22Rv1 (cell line): Measurements from ENCODE around the gene CDKAL1.

Experiments
- ZFX ChIP-seq: fragments of 450-650 bp; IDR thresholded peaks from 2 replicates; pipeline ENCODE4 v1.6.1; 2017; ENCODE audit warnings: antibody characterized with exemption, borderline replicate concordance
- TF ChIP-seq, protein P1 (sequence below): fragments of 450-650 bp; IDR thresholded peaks from 2 replicates; pipeline ENCODE4 v1.5.1; 2017; ENCODE audit warnings: mild to moderate bottlenecking

DNA sequence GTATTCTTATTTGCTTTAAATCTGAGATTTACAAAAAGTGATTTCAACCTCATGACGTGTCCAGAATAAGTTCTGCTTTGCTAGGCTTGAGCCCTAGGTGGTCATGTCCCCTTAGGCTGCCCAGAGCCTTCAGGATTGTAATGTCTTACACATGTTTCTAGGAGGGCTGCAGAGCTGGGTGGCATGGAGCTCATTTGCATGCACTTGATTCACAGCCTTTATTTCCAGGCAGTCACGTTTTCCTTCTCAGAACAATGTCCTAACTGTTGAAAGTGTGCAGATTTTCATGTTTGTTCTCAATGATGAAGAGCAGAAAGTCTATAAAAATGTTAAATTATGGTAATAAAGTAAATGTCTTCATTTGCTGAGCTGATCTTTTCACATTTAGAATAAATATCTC is 610.7 kb downstream of the CDKAL1 start:
- TF ChIP-seq, protein P1, sequence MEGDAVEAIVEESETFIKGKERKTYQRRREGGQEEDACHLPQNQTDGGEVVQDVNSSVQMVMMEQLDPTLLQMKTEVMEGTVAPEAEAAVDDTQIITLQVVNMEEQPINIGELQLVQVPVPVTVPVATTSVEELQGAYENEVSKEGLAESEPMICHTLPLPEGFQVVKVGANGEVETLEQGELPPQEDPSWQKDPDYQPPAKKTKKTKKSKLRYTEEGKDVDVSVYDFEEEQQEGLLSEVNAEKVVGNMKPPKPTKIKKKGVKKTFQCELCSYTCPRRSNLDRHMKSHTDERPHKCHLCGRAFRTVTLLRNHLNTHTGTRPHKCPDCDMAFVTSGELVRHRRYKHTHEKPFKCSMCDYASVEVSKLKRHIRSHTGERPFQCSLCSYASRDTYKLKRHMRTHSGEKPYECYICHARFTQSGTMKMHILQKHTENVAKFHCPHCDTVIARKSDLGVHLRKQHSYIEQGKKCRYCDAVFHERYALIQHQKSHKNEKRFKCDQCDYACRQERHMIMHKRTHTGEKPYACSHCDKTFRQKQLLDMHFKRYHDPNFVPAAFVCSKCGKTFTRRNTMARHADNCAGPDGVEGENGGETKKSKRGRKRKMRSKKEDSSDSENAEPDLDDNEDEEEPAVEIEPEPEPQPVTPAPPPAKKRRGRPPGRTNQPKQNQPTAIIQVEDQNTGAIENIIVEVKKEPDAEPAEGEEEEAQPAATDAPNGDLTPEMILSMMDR: no peak
- no peak for TF ChIP-seq ZFX
